GM21786 (cell line): ENCODE results near the gene EXOC3.
"Not testable (repeated sequence)": the region's sequence is repeated elsewhere in the genome, so short reads cannot be mapped to it uniquely, and the experiment has no call there.

ENCODE experiments used
- ATAC-seq: cut with Tn5 transposase; IDR thresholded peaks from one replicate; pipeline ENCODE4 v1.9.1; 2021; ENCODE audit not compliant: unreplicated experiment

The EXOC3 gene

GRCh38 chr5:485113-485945 lies 42.4 kb downstream of the EXOC3 start:
- ATAC-seq, result no peak

GRCh38 chr5:485946-486491 lies 43.0 kb downstream of the EXOC3 start:
- no peak for ATAC-seq

GRCh38 chr5:486597-486996 lies 43.6 kb downstream of the EXOC3 start:
- not testable (repeated sequence) for ATAC-seq

- ATAC-seq, result no peak
Observed at GRCh38 chr5:488241-488640, 45.3 kb downstream of the EXOC3 start.

GRCh38 chr5:488744-489688 lies 46.0 kb downstream of the EXOC3 start:
- ATAC-seq, result no peak

GRCh38 chr5:489689-490080 lies 46.7 kb downstream of the EXOC3 start:
- ATAC-seq, result no peak

GRCh38 chr5:490116-491106 lies 47.4 kb downstream of the EXOC3 start:
- no peak for ATAC-seq

GRCh38 chr5:491119-491855 lies 48.3 kb downstream of the EXOC3 start:
- no peak for ATAC-seq

GRCh38 chr5:491856-492155 lies 48.8 kb downstream of the EXOC3 start:
- ATAC-seq, result no peak

- ATAC-seq, result no peak
Observed at GRCh38 chr5:492314-492893, 49.4 kb downstream of the EXOC3 start.

- ATAC-seq, result no peak
Observed at GRCh38 chr5:493119-493701, 50.2 kb downstream of the EXOC3 start.

- ATAC-seq, result no peak
Observed at GRCh38 chr5:493758-494157, 50.8 kb downstream of the EXOC3 start.

- ATAC-seq, result no peak
Observed at GRCh38 chr5:494667-495255, 51.8 kb downstream of the EXOC3 start.

- no peak for ATAC-seq
Observed at GRCh38 chr5:496028-496427, 53.1 kb downstream of the EXOC3 start.

- no peak for ATAC-seq
Observed at GRCh38 chr5:497090-497700, 54.2 kb downstream of the EXOC3 start.

- no peak for ATAC-seq
Observed at GRCh38 chr5:497871-498509, 55.0 kb downstream of the EXOC3 start.

GRCh38 chr5:499233-500209 lies 56.5 kb downstream of the EXOC3 start:
- no peak for ATAC-seq
